HepG2 (cell line): ENCODE results near the gene LYRM4. TPM values are rescaled to one million over a fixed set of nuclear protein-coding genes. Genes with fewer than 3 reads are reported as not detected.

Experiments
- DPF2 ChIP-seq: sonication (generic); formaldehyde crosslinking; IDR thresholded peaks from 2 replicates; pipeline ENCODE4 v1.4.0; 2020; ENCODE audit warnings: mild to moderate bottlenecking, low read depth, missing genetic modification reagents, borderline replicate concordance
- EP300 ChIP-seq, 3 experiments: sonication (generic) in 1 of 3; formaldehyde crosslinking in 1 of 3; IDR thresholded peaks; 2 replicates each; pipeline versions ENCODE4 v1.5.1 to v1.6.1; 2011 to 2020; ENCODE audit warnings: low read depth in 2 of 3, low read length in 2 of 3, borderline replicate concordance in 1 of 3, improper control_type of control experiment in 1 of 3, mild to moderate bottlenecking in 1 of 3, missing genetic modification reagents in 1 of 3, moderate library complexity in 1 of 3
- GABPB1 ChIP-seq: IDR thresholded peaks from 2 replicates; pipeline ENCODE4 v1.6.1; 2016; ENCODE audit warnings: mild to moderate bottlenecking, missing genetic modification reagents, moderate library complexity, missing compliant biosample characterization
- MEF2D ChIP-seq: sonication (generic); formaldehyde crosslinking; IDR thresholded peaks from 2 replicates; pipeline ENCODE4 v1.5.1; 2020; ENCODE audit warnings: mild to moderate bottlenecking, missing genetic modification reagents
- MIXL1 ChIP-seq: IDR thresholded peaks from 2 replicates; pipeline ENCODE4 v1.6.1; 2016
- NR2C2 ChIP-seq: sonication (generic); formaldehyde crosslinking; IDR thresholded peaks from 2 replicates; pipeline ENCODE4 v1.4.0; 2020; ENCODE audit warnings: missing genetic modification reagents, mild to moderate bottlenecking, moderate library complexity, borderline replicate concordance
- SMC3 ChIP-seq: IDR thresholded peaks from 2 replicates; pipeline ENCODE4 v1.6.1; 2011; ENCODE audit warnings: low read length, improper control_type of control experiment
- SOX6 ChIP-seq, 2 experiments: fragments of 450-650 bp in 1 of 2; sonication (generic) in 1 of 2; formaldehyde crosslinking in 1 of 2; IDR thresholded peaks; 2 replicates each; pipeline versions ENCODE4 v1.4.0 to v1.6.1; 2017 to 2020; ENCODE audit warnings: antibody characterized with exemption in 1 of 2, mild to moderate bottlenecking in 1 of 2, missing genetic modification reagents in 1 of 2
- SP5 ChIP-seq: IDR thresholded peaks from 2 replicates; pipeline ENCODE4 v1.6.1; 2016; ENCODE audit warnings: low read depth, borderline replicate concordance
- SUZ12 ChIP-seq: fragments of 150-350 bp; IDR thresholded peaks from 2 replicates; pipeline ENCODE4 v1.6.1; 2014; ENCODE audit warnings: low read depth, low read length
- UBTF ChIP-seq: sonication (generic); formaldehyde crosslinking; IDR thresholded peaks from 2 replicates; pipeline ENCODE4 v1.4.0; 2020; ENCODE audit warnings: mild to moderate bottlenecking, missing genetic modification reagents
- ZBTB39 ChIP-seq: sonication (generic); formaldehyde crosslinking; IDR thresholded peaks from 2 replicates; pipeline ENCODE4 v1.5.0; 2020; ENCODE audit warnings: missing genetic modification reagents
- ZGPAT ChIP-seq: IDR thresholded peaks from 2 replicates; pipeline ENCODE4 v1.6.1; 2016; ENCODE audit warnings: mild to moderate bottlenecking
- ZMYM4 ChIP-seq: sonication (generic); formaldehyde crosslinking; IDR thresholded peaks from 2 replicates; pipeline ENCODE4 v1.8.1; 2023; ENCODE audit warnings: mild to moderate bottlenecking, missing genetic modification reagents
- ZNF18 ChIP-seq: sonication (generic); formaldehyde crosslinking; IDR thresholded peaks from 2 replicates; pipeline ENCODE4 v1.8.0; 2022; ENCODE audit warnings: mild to moderate bottlenecking, missing genetic modification reagents; ENCODE audit not compliant: insufficient replicate concordance
- ZNF329 ChIP-seq: sonication (generic); formaldehyde crosslinking; IDR thresholded peaks from 2 replicates; pipeline ENCODE4 v1.9.0; 2021; ENCODE audit warnings: low read depth, mild to moderate bottlenecking, missing genetic modification reagents
- ZNF614 ChIP-seq: IDR thresholded peaks from 2 replicates; pipeline ENCODE4 v1.6.1; 2018; ENCODE audit warnings: missing biosample characterization, missing genetic modification reagents, inconsistent platforms, borderline replicate concordance
- ZNF629 ChIP-seq: sonication (generic); formaldehyde crosslinking; conservative IDR thresholded peaks from 2 replicates; pipeline ENCODE4 v1.5.0; 2020; ENCODE audit warnings: missing genetic modification reagents
- ZNF768 ChIP-seq: sonication (generic); formaldehyde crosslinking; IDR thresholded peaks from 2 replicates; pipeline ENCODE4 v1.4.0; 2020; ENCODE audit warnings: missing genetic modification reagents
- ZSCAN12 ChIP-seq: sonication (generic); formaldehyde crosslinking; IDR thresholded peaks from 2 replicates; pipeline ENCODE4 v1.9.0; 2021; ENCODE audit warnings: mild to moderate bottlenecking, missing genetic modification reagents
- polyA plus RNA-seq, 8 experiments: library from polyadenylated mRNA; depleted of rRNA in 3 of 8; stranded (reverse) in 7 of 8; unstranded in 1 of 8; fragments of >200 nt; fragmentation: Illumina TruSeq in 4 of 8; extraction: Trizol in 4 of 8; gene quantifications; 2 replicates each; pipeline versions ENCODE4 v1.2.1 to v1.2.3, GENCODE V29; 2011 to 2016; ENCODE audit warnings: low read depth in 4 of 8, missing spikeins in 1 of 8, mixed read lengths in 1 of 8; ENCODE audit not compliant: insufficient read depth in 1 of 8
- total RNA-seq, 5 experiments: library from RNA; depleted of rRNA; stranded (reverse); fragments of >200 nt; fragmentation: Illumina TruSeq; extraction: Trizol; gene quantifications; 2 replicates each; pipeline ENCODE4 v1.2.3, GENCODE V29; 2016; ENCODE audit warnings: low read depth in 1 of 5
- TF ChIP-seq, protein P1 (sequence below): sonication (generic); formaldehyde crosslinking; IDR thresholded peaks from 2 replicates; pipeline ENCODE4 v1.5.0; 2020; ENCODE audit warnings: missing genetic modification reagents

The LYRM4 gene
- total and polyA plus RNA-seq, 2 of the 13 experiments (the other 11 are each of a cell fraction or from before 2014, with no cell fraction given), result 64.6 to 67.5 TPM

DNA sequence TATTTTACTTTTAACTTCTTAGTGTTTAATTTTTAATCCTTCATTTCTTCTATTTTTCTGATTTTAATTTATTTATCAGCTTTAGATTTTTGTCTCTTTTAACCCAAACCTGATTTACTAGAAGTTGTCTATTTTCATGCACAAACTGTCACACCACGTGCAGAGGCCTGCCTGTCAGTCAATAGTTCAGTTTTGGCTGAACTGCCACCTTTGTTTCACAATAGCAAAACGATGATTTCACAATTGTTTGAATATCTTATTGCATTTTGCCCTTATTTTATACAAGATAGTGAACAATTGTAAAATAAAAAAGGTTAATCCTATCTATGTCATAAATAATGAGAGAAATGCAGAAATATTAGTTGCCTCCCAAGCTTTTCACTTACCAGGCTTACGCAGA, 199.6 kb downstream of the LYRM4 start (continued):
- peak; percentile 8 for TF ChIP-seq ZNF18 (CRISPR knock-in tag)
- no peak for TF ChIP-seq ZNF329 (CRISPR knock-in tag)
- no peak for TF ChIP-seq UBTF
- no peak for TF ChIP-seq SUZ12
- TF ChIP-seq, protein P1, sequence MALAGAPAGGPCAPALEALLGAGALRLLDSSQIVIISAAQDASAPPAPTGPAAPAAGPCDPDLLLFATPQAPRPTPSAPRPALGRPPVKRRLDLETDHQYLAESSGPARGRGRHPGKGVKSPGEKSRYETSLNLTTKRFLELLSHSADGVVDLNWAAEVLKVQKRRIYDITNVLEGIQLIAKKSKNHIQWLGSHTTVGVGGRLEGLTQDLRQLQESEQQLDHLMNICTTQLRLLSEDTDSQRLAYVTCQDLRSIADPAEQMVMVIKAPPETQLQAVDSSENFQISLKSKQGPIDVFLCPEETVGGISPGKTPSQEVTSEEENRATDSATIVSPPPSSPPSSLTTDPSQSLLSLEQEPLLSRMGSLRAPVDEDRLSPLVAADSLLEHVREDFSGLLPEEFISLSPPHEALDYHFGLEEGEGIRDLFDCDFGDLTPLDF, result 0 out of 2 replicates have a peak, but pooled peaks have one; percentile 22
- peak; percentile 19; the same call in 1 of the 2 replicates for TF ChIP-seq SP5 (CRISPR knock-in tag)
- peak; percentile 61 for TF ChIP-seq NR2C2
- no peak for TF ChIP-seq ZNF629
- peak; percentile 73 for TF ChIP-seq ZMYM4 (CRISPR knock-in tag)
- no peak for TF ChIP-seq SOX6 (IDR thresholded peaks at IDR 0.05)
- peak; percentile 81 for TF ChIP-seq SOX6 (CRISPR knock-in tag; IDR thresholded peaks at IDR 0.05)
- TF ChIP-seq ZGPAT (CRISPR knock-in tag), result peak; percentile 66; the same call in 1 of the 2 replicates
- TF ChIP-seq DPF2 (CRISPR knock-in tag), result 0 out of 2 replicates have a peak, but pooled peaks have one; percentile 39
- peak; percentile 30; the same call in 1 of the 2 replicates for TF ChIP-seq SMC3
- peak; percentile 56 to 82; a peak in 3 of 4 replicates for TF ChIP-seq EP300 (IDR thresholded peaks at IDR 0.05; ENCODE audit: low read depth in 2 of 2, low read length in 2 of 2)
- TF ChIP-seq EP300 (CRISPR knock-in tag; IDR thresholded peaks at IDR 0.05; ENCODE audit: borderline replicate concordance), result no peak
- peak; percentile 62; the same call in 1 of the 2 replicates for TF ChIP-seq MIXL1
- 0 out of 2 replicates have a peak, but pooled peaks have one; percentile 27 for TF ChIP-seq ZNF614
- TF ChIP-seq GABPB1 (CRISPR knock-in tag), result no peak
- TF ChIP-seq ZSCAN12 (CRISPR knock-in tag), result 0 out of 2 replicates have a peak, but pooled peaks have one; percentile 35
- TF ChIP-seq ZBTB39, result 0 out of 2 replicates have a peak, but pooled peaks have one; percentile 31
- TF ChIP-seq ZNF768 (CRISPR knock-in tag), result no peak
- no peak for TF ChIP-seq MEF2D
